ENCODE measurements around the gene STX4.

The STX4 gene

DNA sequence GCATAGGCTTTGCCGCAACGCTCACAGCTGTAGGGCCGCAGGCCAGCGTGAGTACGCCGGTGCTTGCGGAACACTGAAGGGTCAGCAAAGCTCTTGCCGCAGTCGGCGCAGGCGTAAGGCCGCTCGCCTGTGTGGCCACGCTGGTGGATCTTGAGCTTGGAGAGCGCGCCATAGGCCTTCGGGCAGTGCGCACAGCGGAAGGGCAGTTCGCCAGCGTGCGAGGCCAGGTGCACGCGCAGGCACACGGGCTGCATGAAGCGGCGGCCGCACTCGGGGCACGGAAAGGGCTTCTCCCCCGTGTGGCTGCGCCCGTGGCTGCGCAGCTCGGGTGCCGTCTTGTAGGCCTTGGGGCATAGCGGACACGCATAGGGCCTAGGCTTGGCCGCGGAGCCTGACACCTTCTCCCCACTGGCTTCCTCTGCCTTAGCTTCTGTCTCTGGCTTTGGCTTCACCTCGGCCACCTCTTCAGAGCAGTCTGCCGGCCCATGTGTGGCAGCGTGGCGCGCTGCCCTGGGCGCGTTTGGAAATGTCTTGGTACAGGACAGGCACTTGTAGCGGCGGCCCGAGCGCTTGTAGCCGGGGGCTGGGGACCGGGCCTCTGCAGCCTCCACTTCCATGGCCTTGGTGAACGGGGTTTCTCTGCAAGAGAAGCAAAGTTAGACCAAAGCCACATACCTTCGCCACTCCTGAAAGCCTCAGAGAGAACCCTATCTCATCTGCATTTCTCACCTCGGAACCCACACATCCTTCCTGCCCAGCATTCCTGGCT is 30.7 kb downstream of the STX4 start:
- H3K27me3 ChIP-seq, result no peaks in the 10 kb centered on the region
- peak overlapping the region in 1 of 2 donors; percentile 14 for H3K27ac ChIP-seq
- no peaks in the 10 kb centered on the region for H3K9me3 ChIP-seq
- peaks cover 16 to 39% (median 23%) of the 10 kb centered on the region in 3 donors for H3K36me3 ChIP-seq
- H3K4me3 ChIP-seq, result no peak overlapping the region
- TF ChIP-seq CTCF (IDR thresholded peaks at IDR 0.05), result no peak
- DNase-seq, result no peak
- H3K4me1 ChIP-seq, result peaks cover 0 to 11% (median 10%) of the 10 kb centered on the region in 4 donors
- intact Hi-C loops (cut with DNase I; ENCODE audit: low total_unique reads), result no loop called here

- H3K27ac ChIP-seq, result peak overlapping the region; percentile 14 to 37
- H3K4me3 ChIP-seq, result no peak overlapping the region
- H3K9me3 ChIP-seq, result no peaks in the 10 kb centered on the region
- peak in 1 of 2 donors; percentile 65 for DNase-seq
- H3K36me3 ChIP-seq, result peaks cover 16 to 39% (median 23%) of the 10 kb centered on the region in 3 donors
- H3K27me3 ChIP-seq, result no peaks in the 10 kb centered on the region
- no peak for TF ChIP-seq CTCF (IDR thresholded peaks at IDR 0.05)
- intact Hi-C loops (cut with DNase I; ENCODE audit: low total_unique reads), result no loop called here
- H3K4me1 ChIP-seq, result peaks cover 0 to 11% (median 10%) of the 10 kb centered on the region in 4 donors
Measured at GRCh38 chr16:31064882-31065461, 31.6 kb downstream of the STX4 start.

DNA sequence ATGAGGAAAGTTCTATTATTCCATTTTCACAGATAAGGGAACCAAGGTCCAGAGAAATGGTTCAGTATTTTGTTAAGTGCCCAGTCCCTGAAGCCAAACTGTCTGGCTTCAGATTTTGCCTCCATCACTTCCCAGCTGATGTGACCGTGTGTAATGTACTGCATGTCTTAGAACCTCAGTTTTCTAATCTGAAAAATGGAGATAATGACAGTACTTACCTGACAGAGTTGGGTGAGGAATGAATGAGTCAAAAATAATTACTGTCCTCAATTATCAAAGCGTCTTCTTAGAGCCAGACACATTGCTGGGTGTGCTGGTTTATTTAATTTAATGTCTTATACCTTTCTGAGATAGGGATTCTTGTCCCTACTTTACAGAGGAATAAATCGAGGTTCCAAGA is 34.0 kb downstream of the STX4 start:
- no peak for TF ChIP-seq CTCF (IDR thresholded peaks at IDR 0.05)
- no peak overlapping the region for H3K27ac ChIP-seq
- no peaks in the 10 kb centered on the region for H3K9me3 ChIP-seq
- intact Hi-C loops (cut with DNase I; ENCODE audit: low total_unique reads), result no loop called here
- no peak overlapping the region for H3K4me3 ChIP-seq
- no peaks in the 10 kb centered on the region for H3K27me3 ChIP-seq
- no peak for DNase-seq
- peaks cover under 1 to 16% (median 7%) of the 10 kb centered on the region in 3 donors for H3K36me3 ChIP-seq
- H3K4me1 ChIP-seq, result peaks cover 0 to 22% (median 16%) of the 10 kb centered on the region in 4 donors

DNA sequence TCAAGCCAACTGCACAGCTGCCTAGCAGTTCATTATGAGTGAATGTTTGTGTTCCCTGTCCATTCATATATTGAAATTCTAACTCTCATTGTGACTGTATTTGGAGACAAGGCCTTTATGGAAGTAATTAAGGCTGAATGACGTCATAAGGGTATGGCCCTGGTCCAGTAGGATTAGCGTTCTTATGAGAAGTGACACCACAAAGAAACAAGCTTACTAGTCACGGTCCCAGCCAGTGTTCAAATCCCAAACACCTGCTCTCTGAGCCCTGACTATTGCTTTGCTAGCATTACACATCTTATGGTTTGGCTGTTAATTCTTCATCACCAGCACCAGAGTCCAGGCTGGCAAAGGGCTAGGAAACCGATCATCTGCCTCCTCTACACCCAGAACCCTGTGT is 38.5 kb downstream of the STX4 start:
- Histone ChIP-seq H3K27ac (peak overlapping the region in 1 of 2 donors; percentile 95), H3K4me3 (no peak overlapping the region), H3K27me3 (no peaks in the 10 kb centered on the region), H3K9me3 (no peaks in the 10 kb centered on the region), H3K36me3 (peaks cover under 1 to 8% (median 8%) of the 10 kb centered on the region in 3 donors), H3K4me1 (peaks cover 0 to 32% (median 23%) of the 10 kb centered on the region in 4 donors)
- TF ChIP-seq CTCF (IDR thresholded peaks at IDR 0.05), result no peak
- intact Hi-C loops (cut with DNase I; ENCODE audit: low total_unique reads), result loop anchor here (5.0 to 10.0 kb wide), 2 partner anchors 85 to 373 kb away; partner anchors contain the start of genes HSD3B7 and ZNF843
- no peak for DNase-seq

GRCh38 chr16:31072540-31073141 is 39.3 kb downstream of the STX4 start:
- Histone ChIP-seq H3K27me3 (no peaks in the 10 kb centered on the region), H3K4me1 (peaks cover 0 to 32% (median 23%) of the 10 kb centered on the region in 4 donors), H3K4me3 (peak overlapping the region; percentile 90 to 91), H3K36me3 (peaks cover 8 to 16% (median 16%) of the 10 kb centered on the region in 3 donors), H3K9me3 (no peaks in the 10 kb centered on the region), H3K27ac (peak overlapping the region; percentile 89 to 95)
- no peak for DNase-seq
- no peak for TF ChIP-seq CTCF (IDR thresholded peaks at IDR 0.05)
- intact Hi-C loops (cut with DNase I; ENCODE audit: low total_unique reads), result loop anchor here (5.0 to 10.0 kb wide), 2 partner anchors 85 to 372 kb away; partner anchors contain the start of genes HSD3B7 and ZNF843
